ENCODE results near the gene NFATC1. TPM values are rescaled to one million over a fixed set of nuclear protein-coding genes. Genes with fewer than 3 reads are reported as not detected.

The NFATC1 gene
- total RNA-seq, 4 donors from 2014 or later, result 0.79 to 4.8 (median 2.6) TPM

GRCh38 chr18:79449551-79450288 is 54.0 kb downstream of the NFATC1 start:
- 89 to 92% methylated on average over 30 to 32 of the region's 35 CpGs for WGBS, 2 donors
- Histone ChIP-seq H3K27ac (no peak overlapping the region), H3K4me1 (peaks cover 0 to 10% (median 0%) of the 10 kb centered on the region in 3 donors), H3K9me3 (no peaks in the 10 kb centered on the region), H3K36me3 (peaks cover 0 to 43% (median 6%) of the 10 kb centered on the region in 3 donors), H3K27me3 (no peaks in the 10 kb centered on the region), H3K4me3 (no peak overlapping the region)
- DNase-seq, result no peak
- no peak for TF ChIP-seq POLR2A (IDR thresholded peaks at IDR 0.05)
- TF ChIP-seq, protein P1, sequence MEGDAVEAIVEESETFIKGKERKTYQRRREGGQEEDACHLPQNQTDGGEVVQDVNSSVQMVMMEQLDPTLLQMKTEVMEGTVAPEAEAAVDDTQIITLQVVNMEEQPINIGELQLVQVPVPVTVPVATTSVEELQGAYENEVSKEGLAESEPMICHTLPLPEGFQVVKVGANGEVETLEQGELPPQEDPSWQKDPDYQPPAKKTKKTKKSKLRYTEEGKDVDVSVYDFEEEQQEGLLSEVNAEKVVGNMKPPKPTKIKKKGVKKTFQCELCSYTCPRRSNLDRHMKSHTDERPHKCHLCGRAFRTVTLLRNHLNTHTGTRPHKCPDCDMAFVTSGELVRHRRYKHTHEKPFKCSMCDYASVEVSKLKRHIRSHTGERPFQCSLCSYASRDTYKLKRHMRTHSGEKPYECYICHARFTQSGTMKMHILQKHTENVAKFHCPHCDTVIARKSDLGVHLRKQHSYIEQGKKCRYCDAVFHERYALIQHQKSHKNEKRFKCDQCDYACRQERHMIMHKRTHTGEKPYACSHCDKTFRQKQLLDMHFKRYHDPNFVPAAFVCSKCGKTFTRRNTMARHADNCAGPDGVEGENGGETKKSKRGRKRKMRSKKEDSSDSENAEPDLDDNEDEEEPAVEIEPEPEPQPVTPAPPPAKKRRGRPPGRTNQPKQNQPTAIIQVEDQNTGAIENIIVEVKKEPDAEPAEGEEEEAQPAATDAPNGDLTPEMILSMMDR (IDR thresholded peaks at IDR 0.05), result no peak
- intact Hi-C loops (cut with DNase I), result no loop called here

- intact Hi-C loops (cut with DNase I), result no loop called here
- no peaks in the 10 kb centered on the region for H3K9me3 ChIP-seq
- peaks cover 0 to 10% (median 0%) of the 10 kb centered on the region in 3 donors for H3K4me1 ChIP-seq
- TF ChIP-seq, protein P1 (IDR thresholded peaks at IDR 0.05), result no peak
- no peak for TF ChIP-seq POLR2A (IDR thresholded peaks at IDR 0.05)
- no peak overlapping the region for H3K4me3 ChIP-seq
- H3K27ac ChIP-seq, result no peak overlapping the region
- H3K36me3 ChIP-seq, result peaks cover 0 to 49% (median 6%) of the 10 kb centered on the region in 3 donors
- no peak for DNase-seq
- 91 to 95% methylated on average over 19 to 21 of the region's 28 CpGs for WGBS, 2 donors
- H3K27me3 ChIP-seq, result no peaks in the 10 kb centered on the region
Measured at GRCh38 chr18:79450289-79451080, 54.8 kb downstream of the NFATC1 start.

DNA sequence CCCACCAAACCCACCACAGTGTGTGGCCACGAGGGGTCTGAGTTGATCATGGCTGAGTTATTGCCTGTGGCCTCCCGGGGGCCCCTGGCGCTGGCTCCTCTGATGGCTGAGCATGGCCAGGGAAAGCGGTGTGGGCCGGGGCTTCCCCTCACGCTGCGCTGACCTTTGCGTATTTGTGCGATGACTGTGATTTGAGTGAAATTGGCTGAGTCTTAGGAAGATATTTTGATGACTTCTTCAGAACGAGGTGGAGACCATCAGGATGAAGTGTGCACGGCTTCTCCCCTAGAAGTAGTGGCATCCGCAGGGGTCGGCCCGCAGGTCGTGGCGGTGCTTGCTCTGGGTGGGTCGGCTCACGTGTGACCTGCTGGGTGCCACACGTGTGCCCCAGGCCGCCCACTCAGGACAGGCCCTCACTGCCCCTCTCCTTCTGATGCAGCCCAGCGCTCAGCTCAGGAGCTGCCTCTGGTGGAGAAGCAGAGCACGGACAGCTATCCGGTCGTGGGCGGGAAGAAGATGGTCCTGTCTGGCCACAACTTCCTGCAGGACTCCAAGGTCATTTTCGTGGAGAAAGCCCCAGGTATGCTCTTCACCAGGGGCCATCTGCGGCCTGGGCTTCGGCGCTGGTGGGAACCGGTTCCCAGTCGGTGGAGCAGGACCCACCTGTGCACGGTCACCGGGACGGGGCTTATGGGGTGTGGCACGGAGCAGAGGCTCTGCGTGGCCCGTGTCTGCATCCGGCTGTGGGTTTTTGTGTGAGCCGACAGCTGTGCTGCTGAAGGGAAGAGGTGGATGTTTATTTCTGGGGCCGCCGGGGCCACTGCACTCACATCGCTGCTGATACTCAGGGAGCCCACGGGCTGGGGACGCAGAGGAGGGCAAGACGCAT is 55.8 kb downstream of the NFATC1 start:
- Histone ChIP-seq H3K9me3 (no peaks in the 10 kb centered on the region), H3K36me3 (peaks cover 0 to 59% (median 6%) of the 10 kb centered on the region in 3 donors), H3K27me3 (no peaks in the 10 kb centered on the region), H3K27ac (no peak overlapping the region), H3K4me1 (peaks cover 0 to 10% (median 0%) of the 10 kb centered on the region in 3 donors), H3K4me3 (no peak overlapping the region)
- no peak for TF ChIP-seq POLR2A (IDR thresholded peaks at IDR 0.05)
- TF ChIP-seq, protein P1 (IDR thresholded peaks at IDR 0.05), result no peak
- intact Hi-C loops (cut with DNase I), result no loop called here
- no peak for DNase-seq
- WGBS, 2 donors, result 85 to 86% methylated on average over 1 to 20 of the region's 45 CpGs

DNA sequence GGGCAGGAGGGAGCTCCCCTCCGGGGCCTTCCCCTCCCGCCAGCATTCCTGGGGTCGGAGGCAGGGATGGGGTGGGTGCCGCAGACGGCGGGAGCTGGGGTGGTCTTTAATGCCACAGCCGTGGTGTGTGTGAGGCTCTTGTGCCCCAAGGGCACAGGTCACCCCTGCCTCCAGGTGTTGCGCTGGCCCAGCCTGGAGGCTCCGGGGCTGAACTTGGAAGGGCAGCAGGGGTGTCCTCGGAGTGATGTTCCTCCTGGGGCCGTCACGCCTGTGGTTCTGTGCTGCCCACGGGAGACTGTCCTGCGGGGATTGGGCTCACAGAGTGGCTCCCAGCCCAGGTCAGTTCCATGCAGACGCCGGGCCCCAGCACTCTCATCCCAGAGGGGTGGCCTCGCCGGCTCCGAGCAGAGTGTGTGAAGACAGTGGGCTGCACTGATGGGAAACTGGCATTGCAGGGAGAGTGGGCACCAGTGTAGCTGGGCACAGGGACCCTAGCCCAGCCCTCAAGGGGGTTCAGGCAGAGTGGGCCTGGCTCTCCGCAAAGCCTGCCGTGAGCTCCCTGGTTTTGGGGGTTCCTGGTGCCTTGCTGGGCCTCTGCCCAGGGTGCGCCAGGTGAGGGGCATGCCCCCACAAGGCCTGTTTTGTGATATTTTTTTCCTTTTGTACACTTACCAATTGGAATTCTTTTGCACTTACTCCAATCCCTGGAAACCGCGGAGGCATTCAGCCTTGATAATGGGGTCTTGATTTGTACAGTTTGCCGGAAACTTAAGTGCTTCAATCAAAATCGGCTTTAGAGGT is 56.7 kb downstream of the NFATC1 start:
- DNase-seq, result no peak
- intact Hi-C loops (cut with DNase I), result no loop called here
- Histone ChIP-seq H3K4me3 (no peak overlapping the region), H3K27ac (no peak overlapping the region), H3K4me1 (peaks cover 0 to 10% (median 0%) of the 10 kb centered on the region in 3 donors), H3K27me3 (no peaks in the 10 kb centered on the region), H3K36me3 (peaks cover 0 to 68% (median 6%) of the 10 kb centered on the region in 3 donors), H3K9me3 (no peaks in the 10 kb centered on the region)
- WGBS, 2 donors, result 75 to 98% methylated on average over 4 to 6 of the region's 26 CpGs
- TF ChIP-seq POLR2A (IDR thresholded peaks at IDR 0.05), result no peak
- TF ChIP-seq, protein P1 (IDR thresholded peaks at IDR 0.05), result no peak

All from esophagus squamous epithelium (tissue), 5 donors.